Measurements from ENCODE around the gene MMD2. TPM values are rescaled to one million over a fixed set of nuclear protein-coding genes. Genes with fewer than 3 reads are reported as not detected.

MMD2 gene
- total and polyA plus RNA-seq, 2 donors (not counting 1 experiment from before 2014, with no cell fraction given): not detected

- no peaks in the 10 kb centered on the region for H3K9me3 ChIP-seq (ENCODE audit: control insufficient read depth, insufficient read depth, low read depth, low read length)
Observed at GRCh38 chr7:4964506-4964905, 5.5 kb upstream of the MMD2 start.

GRCh38 chr7:4962872-4963775, 4.1 kb upstream of the MMD2 start:
- Histone ChIP-seq H3K79me2 (ENCODE audit: control insufficient read depth, insufficient read depth, low read length) (no peaks in the 10 kb centered on the region), H3K9me3 (ENCODE audit: control insufficient read depth, insufficient read depth, low read depth, low read length) (no peaks in the 10 kb centered on the region), H3K27me3 (ENCODE audit: control insufficient read depth, insufficient read depth, low read length) (peaks cover 10% of the 10 kb centered on the region), H3K36me3 (ENCODE audit: control insufficient read depth, insufficient read depth, low read length) (no peaks in the 10 kb centered on the region), H2AFZ (ENCODE audit: low read length) (no peak overlapping the region), H3K9ac (ENCODE audit: insufficient read depth, low read length) (no peak overlapping the region), H3K4me1 (ENCODE audit: control insufficient read depth, extremely low read depth, insufficient read depth, low read length) (no peaks in the 10 kb centered on the region), H3K4me3 (replicated peaks in 1 of 4; ENCODE audit: control extremely low read depth in 1 of 4, insufficient read depth in 1 of 4, low read depth in 3 of 4, low read length in 4 of 4) (no peak overlapping the region), H3K27ac (ENCODE audit: insufficient read depth, low read length) (no peak overlapping the region), H3K4me2 (ENCODE audit: extremely low read depth, insufficient read depth, low read length) (no peak overlapping the region), H4K20me1 (ENCODE audit: control insufficient read depth, extremely low read depth, insufficient read depth, low read length) (no peaks in the 10 kb centered on the region)
- DNase-seq (ENCODE audit: low read depth in 2 of 2): no peak
- TF ChIP-seq CTCF (conservative IDR thresholded peaks at IDR 0.05 in 1 of 2, IDR thresholded peaks at IDR 0.05 in 1 of 2; ENCODE audit: low read depth in 1 of 2, low read length in 2 of 2) (no peak), EZH2 (IDR thresholded peaks at IDR 0.05; ENCODE audit: low read length, missing control alignments) (no peak)

More at GRCh38 chr7:4964506-4964905, 5.5 kb upstream of the MMD2 start:
- H3K4me3 ChIP-seq (replicated peaks in 1 of 4; ENCODE audit: control extremely low read depth in 1 of 4, insufficient read depth in 1 of 4, low read depth in 3 of 4, low read length in 4 of 4): no peak overlapping the region
- H2AFZ ChIP-seq (ENCODE audit: low read length): no peak overlapping the region
- no peak overlapping the region for H3K9ac ChIP-seq (ENCODE audit: insufficient read depth, low read length)
- no peak overlapping the region for H3K27ac ChIP-seq (ENCODE audit: insufficient read depth, low read length)
- H3K4me1 ChIP-seq (ENCODE audit: control insufficient read depth, extremely low read depth, insufficient read depth, low read length): no peaks in the 10 kb centered on the region
- H3K27me3 ChIP-seq (ENCODE audit: control insufficient read depth, insufficient read depth, low read length): peaks cover 4% of the 10 kb centered on the region
- TF ChIP-seq CTCF (conservative IDR thresholded peaks at IDR 0.05 in 1 of 2, IDR thresholded peaks at IDR 0.05 in 1 of 2; ENCODE audit: low read depth in 1 of 2, low read length in 2 of 2): no peak
- TF ChIP-seq EZH2 (IDR thresholded peaks at IDR 0.05; ENCODE audit: low read length, missing control alignments): no peak
- H3K79me2 ChIP-seq (ENCODE audit: control insufficient read depth, insufficient read depth, low read length): no peaks in the 10 kb centered on the region
- no peaks in the 10 kb centered on the region for H3K36me3 ChIP-seq (ENCODE audit: control insufficient read depth, insufficient read depth, low read length)
- no peaks in the 10 kb centered on the region for H4K20me1 ChIP-seq (ENCODE audit: control insufficient read depth, extremely low read depth, insufficient read depth, low read length)
- DNase-seq (ENCODE audit: low read depth in 2 of 2): no peak
- no peak overlapping the region for H3K4me2 ChIP-seq (ENCODE audit: extremely low read depth, insufficient read depth, low read length)

GRCh38 chr7:4960363-4960762, 1.4 kb upstream of the MMD2 start:
- no peaks in the 10 kb centered on the region for H3K79me2 ChIP-seq (ENCODE audit: control insufficient read depth, insufficient read depth, low read length)
- H3K4me1 ChIP-seq (ENCODE audit: control insufficient read depth, extremely low read depth, insufficient read depth, low read length): no peaks in the 10 kb centered on the region
- peaks cover 15% of the 10 kb centered on the region for H3K27me3 ChIP-seq (ENCODE audit: control insufficient read depth, insufficient read depth, low read length)
- DNase-seq (ENCODE audit: low read depth in 2 of 2): no peak
- no peak overlapping the region for H2AFZ ChIP-seq (ENCODE audit: low read length)
- no peaks in the 10 kb centered on the region for H3K36me3 ChIP-seq (ENCODE audit: control insufficient read depth, insufficient read depth, low read length)
- no peak overlapping the region for H3K27ac ChIP-seq (ENCODE audit: insufficient read depth, low read length)
- no peak overlapping the region for H3K4me3 ChIP-seq (replicated peaks in 1 of 4; ENCODE audit: control extremely low read depth in 1 of 4, insufficient read depth in 1 of 4, low read depth in 3 of 4, low read length in 4 of 4)
- H4K20me1 ChIP-seq (ENCODE audit: control insufficient read depth, extremely low read depth, insufficient read depth, low read length): no peaks in the 10 kb centered on the region
- no peaks in the 10 kb centered on the region for H3K9me3 ChIP-seq (ENCODE audit: control insufficient read depth, insufficient read depth, low read depth, low read length)
- no peak overlapping the region for H3K9ac ChIP-seq (ENCODE audit: insufficient read depth, low read length)
- no peak for TF ChIP-seq EZH2 (IDR thresholded peaks at IDR 0.05; ENCODE audit: low read length, missing control alignments)
- no peak for TF ChIP-seq CTCF (conservative IDR thresholded peaks at IDR 0.05 in 1 of 2, IDR thresholded peaks at IDR 0.05 in 1 of 2; ENCODE audit: low read depth in 1 of 2, low read length in 2 of 2)
- H3K4me2 ChIP-seq (ENCODE audit: extremely low read depth, insufficient read depth, low read length): no peak overlapping the region

All from fibroblast of lung (primary cell).